Colonic mucosa (tissue), 4 donors: ENCODE data around the gene SLC48A1. TPM values are rescaled to one million over a fixed set of nuclear protein-coding genes. Genes with fewer than 3 reads are reported as not detected.

ENCODE experiments used
- DNase-seq: peaks from one replicate; pipeline ENCODE4 v3.0.0-alpha.2; 2020
- H3K27ac ChIP-seq: fragments of 200-600 bp; one replicate; pipeline ENCODE4 v1.8.0; 2021
- H3K27me3 ChIP-seq: fragments of 200-600 bp; one replicate; pipeline ENCODE4 v1.8.0; 2021
- H3K36me3 ChIP-seq: fragments of 200-600 bp; one replicate; pipeline ENCODE4 v1.8.0; 2021
- H3K4me1 ChIP-seq: fragments of 200-600 bp; one replicate; pipeline ENCODE4 v1.8.0; 2021; ENCODE audit warnings: mild to moderate bottlenecking
- H3K4me3 ChIP-seq: fragments of 200-600 bp; one replicate; pipeline ENCODE4 v1.8.0; 2021
- H3K9ac ChIP-seq, 2 donors: one replicate each; pipeline ENCODE4 v1.7.0; 2013; ENCODE audit warnings: control low read depth in 2 of 2, low read depth in 2 of 2, low read length in 2 of 2
- H3K9me3 ChIP-seq: fragments of 200-600 bp; one replicate; pipeline ENCODE4 v1.8.0; 2021
- CTCF ChIP-seq: fragments of 200-600 bp; IDR thresholded peaks from one replicate; pipeline ENCODE4 v1.8.0; 2022; ENCODE audit warnings: antibody characterized with exemption, mild to moderate bottlenecking
- intact Hi-C: fragments of 100-400 bp; cut with DNase I; formaldehyde crosslinking; loops from one replicate; pipeline ENCODE4 v1.14.1; 2022
- total RNA-seq, 2 donors: library from RNA; stranded (reverse); fragmentation: NEBNext Ultra II Directional in 1 of 2; extraction: Animal tissue kit (Norgen Biotek cat#: 25700) in 1 of 2; gene quantifications; one replicate each; pipeline ENCODE4 v1.2.1, GENCODE V29; 2021
- donor health status: healthy.
- donor health status: DM: no; HTN: no; CAD: no.
- donor health status: DM: no; HTN: no; CAD: no.

Gene SLC48A1
- total RNA-seq, 2 donors from 2014 or later, result 12.2 to 17.9 TPM

- Histone ChIP-seq H3K27ac (no peak overlapping the region), H3K27me3 (no peaks in the 10 kb centered on the region), H3K9me3 (no peaks in the 10 kb centered on the region), H3K4me1 (no peaks in the 10 kb centered on the region), H3K9ac (no peak overlapping the region), H3K36me3 (no peaks in the 10 kb centered on the region), H3K4me3 (no peak overlapping the region)
- intact Hi-C loops, result no loop called here
- no peak for DNase-seq
- no peak for TF ChIP-seq CTCF
Observed at GRCh38 chr12:47747596-47748506, 25.2 kb upstream of the SLC48A1 start.

GRCh38 chr12:47748507-47748828 is 24.6 kb upstream of the SLC48A1 start:
- DNase-seq, result no peak
- Histone ChIP-seq H3K36me3 (no peaks in the 10 kb centered on the region), H3K9ac (no peak overlapping the region), H3K27ac (no peak overlapping the region), H3K4me1 (peaks cover 5% of the 10 kb centered on the region), H3K27me3 (no peaks in the 10 kb centered on the region), H3K9me3 (no peaks in the 10 kb centered on the region), H3K4me3 (no peak overlapping the region)
- intact Hi-C loops, result no loop called here
- TF ChIP-seq CTCF, result no peak

- Histone ChIP-seq H3K9me3 (no peaks in the 10 kb centered on the region), H3K4me1 (peaks cover 9% of the 10 kb centered on the region), H3K27me3 (no peaks in the 10 kb centered on the region), H3K36me3 (no peaks in the 10 kb centered on the region), H3K9ac (no peak overlapping the region), H3K4me3 (no peak overlapping the region), H3K27ac (no peak overlapping the region)
- intact Hi-C loops, result no loop called here
- DNase-seq, result no peak
- no peak for TF ChIP-seq CTCF
Observed at GRCh38 chr12:47748899-47749298, 24.1 kb upstream of the SLC48A1 start.

GRCh38 chr12:47750229-47750798 is 22.7 kb upstream of the SLC48A1 start:
- Histone ChIP-seq H3K9me3 (no peaks in the 10 kb centered on the region), H3K4me1 (peaks cover 19% of the 10 kb centered on the region), H3K9ac (no peak overlapping the region), H3K27ac (no peak overlapping the region), H3K36me3 (no peaks in the 10 kb centered on the region), H3K4me3 (no peak overlapping the region), H3K27me3 (no peaks in the 10 kb centered on the region)
- TF ChIP-seq CTCF, result no peak
- intact Hi-C loops, result no loop called here
- no peak for DNase-seq

GRCh38 chr12:47750916-47751470 is 22.0 kb upstream of the SLC48A1 start:
- no peak overlapping the region for H3K27ac ChIP-seq
- no peak overlapping the region for H3K9ac ChIP-seq
- H3K4me1 ChIP-seq, result peaks cover 23% of the 10 kb centered on the region
- no peak for TF ChIP-seq CTCF
- intact Hi-C loops, result no loop called here
- H3K36me3 ChIP-seq, result no peaks in the 10 kb centered on the region
- no peaks in the 10 kb centered on the region for H3K27me3 ChIP-seq
- no peak overlapping the region for H3K4me3 ChIP-seq
- DNase-seq, result no peak
- no peaks in the 10 kb centered on the region for H3K9me3 ChIP-seq
